Smooth muscle cell (in vitro differentiated cells): ENCODE measurements around the gene CELA2B. TPM values are rescaled to one million over a fixed set of nuclear protein-coding genes. Genes with fewer than 3 reads are reported as not detected.
"Not testable (repeated sequence)": the region's sequence is repeated elsewhere in the genome, so short reads cannot be mapped to it uniquely, and the experiment has no call there.

Experiments
- DNase-seq: peaks from one replicate; lab custom pipeline; 2025; ENCODE audit not compliant: unreplicated experiment; lab: John Stamatoyannopoulos, UW
- H2AFZ ChIP-seq: fragments of 200-600 bp; sonication (generic); 2 replicates; pipeline ENCODE4 v1.6.0; 2016; ENCODE audit warnings: antibody characterized with exemption, low read depth, mild to moderate bottlenecking
- H3F3A ChIP-seq: fragments of 200-600 bp; sonication (generic); 2 replicates; pipeline ENCODE4 v1.6.0; 2017; ENCODE audit warnings: antibody characterized with exemption, low read depth
- H3K27ac ChIP-seq: fragments of 200-600 bp; sonication (generic); 2 replicates; pipeline ENCODE4 v1.5.1; 2016; ENCODE audit warnings: low read depth, mild to moderate bottlenecking
- H3K27me3 ChIP-seq: fragments of 200-600 bp; sonication (generic); 2 replicates; pipeline ENCODE4 v1.6.1; 2016; ENCODE audit warnings: low read depth, mild to moderate bottlenecking
- H3K36me3 ChIP-seq: fragments of 200-600 bp; sonication (generic); 2 replicates; pipeline ENCODE4 v1.5.1; 2016; ENCODE audit warnings: low read depth
- H3K4me1 ChIP-seq: fragments of 200-600 bp; sonication (generic); 2 replicates; pipeline ENCODE4 v1.5.1; 2016; ENCODE audit warnings: low read depth
- H3K4me2 ChIP-seq: fragments of 200-600 bp; sonication (generic); 2 replicates; pipeline ENCODE4 v1.6.0; 2016; ENCODE audit warnings: mild to moderate bottlenecking
- H3K4me3 ChIP-seq: fragments of 200-600 bp; sonication (generic); 2 replicates; pipeline ENCODE4 v1.5.1; 2016; ENCODE audit warnings: mild to moderate bottlenecking
- H3K79me2 ChIP-seq: fragments of 200-600 bp; sonication (generic); 2 replicates; pipeline ENCODE4 v1.6.0; 2016; ENCODE audit warnings: low read depth, mild to moderate bottlenecking
- H3K9ac ChIP-seq: fragments of 200-600 bp; sonication (generic); 2 replicates; pipeline ENCODE4 v1.6.0; 2016; ENCODE audit warnings: low read depth
- H3K9me3 ChIP-seq: fragments of 200-600 bp; sonication (generic); replicated peaks from 2 replicates; pipeline ENCODE4 v1.5.1; 2016; ENCODE audit warnings: low read depth
- H4K20me1 ChIP-seq: fragments of 200-600 bp; sonication (generic); 2 replicates; pipeline ENCODE4 v1.6.0; 2016; ENCODE audit warnings: low read depth
- WGBS: methylation state at CpG from one replicate; pipeline ENCODE4 v1.1.7; 2016; ENCODE audit warnings: low lambda C conversion rate; 5-methylcytosine and 5-hydroxymethylcytosine counted together
- polyA plus RNA-seq: library from polyadenylated mRNA; unstranded; fragments of >200 nt; fragmentation: Nextera tagmentation; extraction: Ambion mirVana; gene quantifications from 2 replicates; pipeline ENCODE4 v1.2.1, GENCODE V29; 2016
- total RNA-seq: library from RNA; depleted of rRNA; stranded (reverse); fragments of >200 nt; gene quantifications from 2 replicates; pipeline ENCODE4 v1.2.3, GENCODE V29; 2014
- TF ChIP-seq, protein P1 (sequence below): fragments of 200-600 bp; sonication (generic); IDR thresholded peaks from 2 replicates; pipeline ENCODE4 v1.5.1; 2017; ENCODE audit warnings: borderline replicate concordance, mild to moderate bottlenecking, antibody characterized with exemption; ENCODE audit not compliant: insufficient read depth, poor library complexity, severe bottlenecking

CELA2B gene
- total RNA-seq (not detected in 2 replicates), polyA plus RNA-seq (not detected in 2 replicates)

- Histone ChIP-seq H3K4me1 (no peaks in the 10 kb centered on the region), H2AFZ (no peak within 1 kb of the TSS), H3K27me3 (no peaks in the 10 kb centered on the region), H3K36me3 (no peaks in the 10 kb centered on the region), H4K20me1 (no peaks in the 10 kb centered on the region), H3K79me2 (no peaks in the 10 kb centered on the region), H3K9me3 (no peaks in the 10 kb centered on the region), H3K4me3 (no peak within 1 kb of the TSS), H3F3A (no peaks in the 10 kb centered on the region), H3K9ac (no peak within 1 kb of the TSS), H3K27ac (no peak within 1 kb of the TSS), H3K4me2 (no peak within 1 kb of the TSS)
- WGBS, result 46% methylated on average over 5 of the region's 5 CpGs
- DNase-seq, result no peak
- TF ChIP-seq, protein P1, sequence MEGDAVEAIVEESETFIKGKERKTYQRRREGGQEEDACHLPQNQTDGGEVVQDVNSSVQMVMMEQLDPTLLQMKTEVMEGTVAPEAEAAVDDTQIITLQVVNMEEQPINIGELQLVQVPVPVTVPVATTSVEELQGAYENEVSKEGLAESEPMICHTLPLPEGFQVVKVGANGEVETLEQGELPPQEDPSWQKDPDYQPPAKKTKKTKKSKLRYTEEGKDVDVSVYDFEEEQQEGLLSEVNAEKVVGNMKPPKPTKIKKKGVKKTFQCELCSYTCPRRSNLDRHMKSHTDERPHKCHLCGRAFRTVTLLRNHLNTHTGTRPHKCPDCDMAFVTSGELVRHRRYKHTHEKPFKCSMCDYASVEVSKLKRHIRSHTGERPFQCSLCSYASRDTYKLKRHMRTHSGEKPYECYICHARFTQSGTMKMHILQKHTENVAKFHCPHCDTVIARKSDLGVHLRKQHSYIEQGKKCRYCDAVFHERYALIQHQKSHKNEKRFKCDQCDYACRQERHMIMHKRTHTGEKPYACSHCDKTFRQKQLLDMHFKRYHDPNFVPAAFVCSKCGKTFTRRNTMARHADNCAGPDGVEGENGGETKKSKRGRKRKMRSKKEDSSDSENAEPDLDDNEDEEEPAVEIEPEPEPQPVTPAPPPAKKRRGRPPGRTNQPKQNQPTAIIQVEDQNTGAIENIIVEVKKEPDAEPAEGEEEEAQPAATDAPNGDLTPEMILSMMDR, result no peak
These were observed at the start of gene CELA2B for GRCh38 chr1:15475752-15476314. CELA2B (plus strand) TSS chr1:15476104; CDS start chr1:15476126, 22 bp downstream.

GRCh38 chr1:15426492-15427279 lies 49.2 kb upstream of the CELA2B start:
- Histone ChIP-seq H3K27me3 (no peaks in the 10 kb centered on the region), H3K36me3 (no peaks in the 10 kb centered on the region), H3K4me3 (no peak overlapping the region), H3K79me2 (no peaks in the 10 kb centered on the region), H3K4me1 (no peaks in the 10 kb centered on the region), H3K4me2 (no peak overlapping the region), H2AFZ (no peak overlapping the region), H3K9me3 (no peaks in the 10 kb centered on the region), H3K27ac (no peak overlapping the region), H3F3A (no peaks in the 10 kb centered on the region), H4K20me1 (peaks cover 17% of the 10 kb centered on the region), H3K9ac (no peak overlapping the region)
- WGBS, result 77% methylated on average over 27 of the region's 30 CpGs
- DNase-seq, result no peak
- TF ChIP-seq, protein P1, result no peak

- H3K27ac ChIP-seq, result no peak overlapping the region
- H3K4me2 ChIP-seq, result no peak overlapping the region
- 88% methylated on average over 6 of the region's 6 CpGs for WGBS
- H3K36me3 ChIP-seq, result no peaks in the 10 kb centered on the region
- no peak overlapping the region for H3K9ac ChIP-seq
- H3K27me3 ChIP-seq, result no peaks in the 10 kb centered on the region
- no peaks in the 10 kb centered on the region for H3K4me1 ChIP-seq
- H2AFZ ChIP-seq, result no peak overlapping the region
- TF ChIP-seq, protein P1, result no peak
- H3K4me3 ChIP-seq, result no peak overlapping the region
- DNase-seq, result no peak
- peaks cover 16% of the 10 kb centered on the region for H4K20me1 ChIP-seq
- no peaks in the 10 kb centered on the region for H3F3A ChIP-seq
- H3K79me2 ChIP-seq, result no peaks in the 10 kb centered on the region
- no peaks in the 10 kb centered on the region for H3K9me3 ChIP-seq
These were observed 48.6 kb upstream of the CELA2B start for GRCh38 chr1:15427280-15427666.

- not testable (repeated sequence) for H2AFZ ChIP-seq, H3K36me3 ChIP-seq, H3K27me3 ChIP-seq, H3K4me3 ChIP-seq, H3F3A ChIP-seq, H3K79me2 ChIP-seq, H3K4me2 ChIP-seq, H3K9ac ChIP-seq, H3K4me1 ChIP-seq, DNase-seq, H3K9me3 ChIP-seq, H3K27ac ChIP-seq
- H4K20me1 ChIP-seq, result peaks cover 13% of the 10 kb centered on the region
- 92% methylated on average over 11 of the region's 11 CpGs for WGBS
These were observed 47.7 kb upstream of the CELA2B start for GRCh38 chr1:15428252-15428651.
